IPS-NIHi7 (cell line): ENCODE measurements around the gene ZNRF3.
"Not testable (repeated sequence)": the region's sequence is repeated elsewhere in the genome, so short reads cannot be mapped to it uniquely, and the experiment has no call there.

ENCODE experiments used
- DNase-seq: peaks from one replicate; pipeline ENCODE4 v3.0.0; 2012; ENCODE audit warnings: mixed read lengths; ENCODE audit errors: extremely low spot score

ZNRF3 gene

GRCh38 chr22:28931844-28932567 is 48.6 kb downstream of the ZNRF3 start:
- DNase-seq, result no peak

GRCh38 chr22:28933321-28933720 is 49.9 kb downstream of the ZNRF3 start:
- DNase-seq, result no peak

- DNase-seq, result no peak
Observed at GRCh38 chr22:28934026-28934425, 50.7 kb downstream of the ZNRF3 start.

- no peak for DNase-seq
Observed at GRCh38 chr22:28935140-28935539, 51.8 kb downstream of the ZNRF3 start.

- peak; percentile 39 for DNase-seq
Observed at GRCh38 chr22:28935713-28936112, 52.3 kb downstream of the ZNRF3 start.

GRCh38 chr22:28936200-28936599 is 52.8 kb downstream of the ZNRF3 start:
- DNase-seq, result no peak

- no peak for DNase-seq
Observed at GRCh38 chr22:28937206-28938025, 54.0 kb downstream of the ZNRF3 start.

GRCh38 chr22:28938286-28938833 is 55.0 kb downstream of the ZNRF3 start:
- DNase-seq, result no peak

GRCh38 chr22:28939394-28939793 is 56.0 kb downstream of the ZNRF3 start:
- no peak for DNase-seq

GRCh38 chr22:28939932-28940331 is 56.6 kb downstream of the ZNRF3 start:
- no peak for DNase-seq

GRCh38 chr22:28940441-28940840 is 57.1 kb downstream of the ZNRF3 start:
- DNase-seq, result no peak

GRCh38 chr22:28942333-28942732 is 59.0 kb downstream of the ZNRF3 start:
- no peak for DNase-seq

- DNase-seq, result no peak
Observed at GRCh38 chr22:28942801-28943500, 59.6 kb downstream of the ZNRF3 start.

- DNase-seq, result no peak
Observed at GRCh38 chr22:28943501-28943879, 60.1 kb downstream of the ZNRF3 start.

GRCh38 chr22:28947125-28947524 is 63.8 kb downstream of the ZNRF3 start:
- DNase-seq, result no peak

GRCh38 chr22:28948424-28948823 is 65.1 kb downstream of the ZNRF3 start:
- no peak for DNase-seq

- not testable (repeated sequence) for DNase-seq
Observed at GRCh38 chr22:28948860-28949551, 65.6 kb downstream of the ZNRF3 start.

- DNase-seq, result no peak
Observed at GRCh38 chr22:28949788-28950187, 66.4 kb downstream of the ZNRF3 start.

GRCh38 chr22:28950617-28951411 is 67.4 kb downstream of the ZNRF3 start:
- no peak for DNase-seq

GRCh38 chr22:28951530-28951929 is 68.2 kb downstream of the ZNRF3 start:
- no peak for DNase-seq
